Panc1 (cell line): Measurements from ENCODE around the gene CUL1. TPM values are rescaled to one million over a fixed set of nuclear protein-coding genes. Genes with fewer than 3 reads are reported as not detected.

Source experiments
- ATAC-seq: fragments of 200-7000 bp; cut with Tn5 transposase; 2 replicates; pipeline ENCODE4 v1.9.1; 2020; ENCODE audit warnings: mild to moderate bottlenecking, moderate library complexity
- BruUV-seq: library from RNA; stranded (reverse); fragments of 400-500 nt; replicated peaks from 2 replicates; lab custom pipeline; 2021; lab: Mats Ljungman, UMichigan
- CTCF ChIA-PET: fragments of 300-600 bp; sonication (Branson Sonifier 250); formaldehyde crosslinking; loops from one replicate; lab custom pipeline; 2022; ENCODE audit warnings: antibody characterized with exemption; lab: Charles Lee
- POLR2A ChIA-PET: fragments of 300-600 bp; sonication (Branson Sonifier 250); formaldehyde crosslinking; loops from one replicate; lab custom pipeline; 2022; ENCODE audit warnings: antibody characterized with exemption; lab: Charles Lee
- DNase-seq: peaks from one replicate; pipeline ENCODE4 v3.0.0-alpha.2; 2010; ENCODE audit warnings: low read depth, low spot score
- H3K27ac ChIP-seq: 2 replicates; pipeline ENCODE4 v1.5.1; 2011; ENCODE audit warnings: mild to moderate bottlenecking, low read length, inconsistent platforms
- H3K27me3 ChIP-seq: fragments of 200-500 bp; sonication (Bioruptor generic); 2 replicates; pipeline ENCODE4 v1.6.0; 2014; ENCODE audit warnings: low read length, inconsistent platforms; ENCODE audit not compliant: control insufficient read depth, insufficient read depth
- H3K36me3 ChIP-seq: fragments of 200-500 bp; sonication (Bioruptor generic); 2 replicates; pipeline ENCODE4 v1.5.1; 2014; ENCODE audit warnings: inconsistent platforms, mild to moderate bottlenecking, low read length, moderate library complexity; ENCODE audit not compliant: control insufficient read depth, insufficient read depth
- H3K4me1 ChIP-seq: 2 replicates; pipeline ENCODE4 v1.5.1; 2011; ENCODE audit warnings: inconsistent platforms, mild to moderate bottlenecking, low read length, moderate library complexity; ENCODE audit not compliant: control insufficient read depth, insufficient read depth
- H3K4me3 ChIP-seq, 2 experiments: 2 replicates each; pipeline ENCODE4 v1.5.1; 2011 to 2012; ENCODE audit warnings: low read depth in 2 of 2, low read length in 2 of 2, mild to moderate bottlenecking in 2 of 2, inconsistent platforms in 1 of 2, moderate library complexity in 1 of 2
- H3K9me3 ChIP-seq: fragments of 200-500 bp; sonication (Bioruptor generic); 2 replicates; pipeline ENCODE4 v1.5.1; 2014; ENCODE audit warnings: low read depth, mild to moderate bottlenecking, inconsistent platforms, low read length, moderate library complexity; ENCODE audit not compliant: control insufficient read depth, insufficient read depth
- CTCF ChIP-seq: fragments of 450-650 bp; IDR thresholded peaks from 2 replicates; pipeline ENCODE4 v1.5.1; 2017; ENCODE audit warnings: mild to moderate bottlenecking
- POLR2AphosphoS5 ChIP-seq: IDR thresholded peaks from 2 replicates; pipeline ENCODE4 v1.6.1; 2012; ENCODE audit warnings: mild to moderate bottlenecking, low read depth, low read length, moderate library complexity
- REST ChIP-seq, 2 experiments: IDR thresholded peaks; 2 replicates each; pipeline ENCODE4 v1.6.1; 2011 to 2012; ENCODE audit warnings: low read depth in 2 of 2, control low read depth in 1 of 2, low read length in 1 of 2, mild to moderate bottlenecking in 1 of 2, moderate library complexity in 1 of 2; ENCODE audit not compliant: insufficient read depth in 1 of 2
- SIN3A ChIP-seq: IDR thresholded peaks from 2 replicates; pipeline ENCODE4 v1.6.1; 2012; ENCODE audit warnings: low read depth, mild to moderate bottlenecking, low read length, moderate library complexity, borderline replicate concordance; ENCODE audit not compliant: insufficient read depth
- TCF7L2 ChIP-seq: IDR thresholded peaks from 2 replicates; pipeline ENCODE4 v1.6.1; 2011; ENCODE audit warnings: mild to moderate bottlenecking, low read depth, low read length, inconsistent platforms
- in situ Hi-C: cut with HindIII; loops from 2 replicates; pipeline ENCODE4 v1.10.0; 2016; ENCODE audit warnings: low sequenced_read_pairs, low pct_unique_long_range_greater_than_20kb
- intact Hi-C: fragments of 100-400 bp; cut with micrococcal nuclease; formaldehyde crosslinking; loops from one replicate; pipeline ENCODE4 v1.10.0; 2022; ENCODE audit not compliant: unreplicated experiment
- total RNA-seq: library from RNA; stranded (reverse); gene quantifications from one replicate; pipeline ENCODE4 v1.2.1, GENCODE V29; 2021; ENCODE audit not compliant: unreplicated experiment

Gene CUL1
- total RNA-seq, 1 experiment from 2014 or later: 60.6 TPM

GRCh38 chr7:148830897-148831692, 132.4 kb downstream of the CUL1 start:
- intact Hi-C loops: no loop called here
- CTCF ChIA-PET: interaction anchor here (0.6 kb wide), 1 partner anchor 54 kb away, joined by 6 read pairs; no protein-coding TSS in a partner anchor

GRCh38 chr7:148831782-148832181, 133.1 kb downstream of the CUL1 start:
- H3K4me3 ChIP-seq: no peak overlapping the region
- no TSS peak for BruUV-seq
- TF ChIP-seq TCF7L2: no peak
- TF ChIP-seq CTCF: no peak
- no peak for TF ChIP-seq POLR2AphosphoS5
- no peak for TF ChIP-seq REST (IDR thresholded peaks at IDR 0.05; ENCODE audit: insufficient read depth in 1 of 2, low read depth in 2 of 2, low read length in 1 of 2)
- no peak for TF ChIP-seq SIN3A
- H3K9me3 ChIP-seq: no peaks in the 10 kb centered on the region
- ATAC-seq: no peak
- H3K36me3 ChIP-seq: peaks cover 14% of the 10 kb centered on the region
- ChIA-PET POLR2A (no interaction called here), CTCF (no interaction called here)
- no peaks in the 10 kb centered on the region for H3K4me1 ChIP-seq
- no peak overlapping the region for H3K27ac ChIP-seq
- intact Hi-C loops: no loop called here
- no peak for DNase-seq
- in situ Hi-C loops: no loop called here
- H3K27me3 ChIP-seq: no peaks in the 10 kb centered on the region

More at GRCh38 chr7:148830897-148831692, 132.4 kb downstream of the CUL1 start:
- Histone ChIP-seq H3K9me3 (no peaks in the 10 kb centered on the region), H3K27me3 (no peaks in the 10 kb centered on the region), H3K4me3 (no peak overlapping the region), H3K27ac (no peak overlapping the region), H3K4me1 (no peaks in the 10 kb centered on the region), H3K36me3 (peaks cover 20% of the 10 kb centered on the region)
- ATAC-seq: no peak
- POLR2A ChIA-PET: no interaction called here
- DNase-seq: no peak
- in situ Hi-C loops: no loop called here
- BruUV-seq: no TSS peak
- no peak for TF ChIP-seq SIN3A
- no peak for TF ChIP-seq REST (IDR thresholded peaks at IDR 0.05; ENCODE audit: insufficient read depth in 1 of 2, low read depth in 2 of 2, low read length in 1 of 2)
- TF ChIP-seq CTCF: no peak
- TF ChIP-seq TCF7L2: no peak
- TF ChIP-seq POLR2AphosphoS5: no peak
